RWPE1 (cell line): ENCODE measurements around the gene ABCA5.

Source experiments
- CTCF ChIA-PET: fragments of 350-600 bp; sonication (Branson Sonifier 250); formaldehyde crosslinking; extraction: SDS; loops from one replicate; lab custom pipeline; 2021; lab: Yijun Ruan, JAX
- POLR2A ChIA-PET: fragments of 400-600 bp; formaldehyde crosslinking; extraction: SDS; loops from one replicate; lab custom pipeline; 2020; ENCODE audit warnings: antibody characterized with exemption; ENCODE audit not compliant: low non-redundant PET; lab: Yijun Ruan, JAX
- DNase-seq: peaks from one replicate; pipeline ENCODE4 v3.0.0; 2012; ENCODE audit warnings: low spot score
- H3K27ac ChIP-seq: fragments of 450-650 bp; 2 replicates; pipeline ENCODE4 v1.5.1; 2017
- TF ChIP-seq, protein P1 (sequence below): fragments of 450-650 bp; conservative IDR thresholded peaks from 2 replicates; pipeline ENCODE4 v1.5.1; 2017; ENCODE audit warnings: low read depth, mild to moderate bottlenecking

The ABCA5 gene

DNA sequence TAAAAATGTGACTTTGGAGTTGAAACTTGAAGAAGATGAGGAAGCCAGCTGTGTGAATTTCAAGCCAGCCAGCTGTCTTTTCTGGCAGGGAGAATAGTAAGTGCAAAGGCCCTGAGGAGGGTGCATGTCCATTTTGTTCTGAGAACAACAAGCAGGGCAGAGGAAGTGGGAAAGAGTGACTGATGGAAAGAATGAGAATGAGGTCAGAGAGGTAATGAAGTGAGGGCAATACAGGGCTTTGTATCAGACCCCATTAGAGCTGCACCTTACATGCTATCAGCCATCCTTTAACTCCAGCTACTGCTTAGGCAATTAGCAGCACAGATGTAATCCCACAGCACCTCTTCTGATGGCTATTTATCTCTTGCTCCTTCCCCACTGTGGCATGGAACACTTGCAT lies 34.2 kb upstream of the ABCA5 start:
- CTCF ChIA-PET: interaction anchor here (0.6 to 0.7 kb wide), 4 partner anchors 9 to 736 kb away, joined by 3 to 7 read pairs (median 3); no protein-coding TSS in a partner anchor
- POLR2A ChIA-PET: no interaction called here
- DNase-seq: no peak
- TF ChIP-seq, protein P1, sequence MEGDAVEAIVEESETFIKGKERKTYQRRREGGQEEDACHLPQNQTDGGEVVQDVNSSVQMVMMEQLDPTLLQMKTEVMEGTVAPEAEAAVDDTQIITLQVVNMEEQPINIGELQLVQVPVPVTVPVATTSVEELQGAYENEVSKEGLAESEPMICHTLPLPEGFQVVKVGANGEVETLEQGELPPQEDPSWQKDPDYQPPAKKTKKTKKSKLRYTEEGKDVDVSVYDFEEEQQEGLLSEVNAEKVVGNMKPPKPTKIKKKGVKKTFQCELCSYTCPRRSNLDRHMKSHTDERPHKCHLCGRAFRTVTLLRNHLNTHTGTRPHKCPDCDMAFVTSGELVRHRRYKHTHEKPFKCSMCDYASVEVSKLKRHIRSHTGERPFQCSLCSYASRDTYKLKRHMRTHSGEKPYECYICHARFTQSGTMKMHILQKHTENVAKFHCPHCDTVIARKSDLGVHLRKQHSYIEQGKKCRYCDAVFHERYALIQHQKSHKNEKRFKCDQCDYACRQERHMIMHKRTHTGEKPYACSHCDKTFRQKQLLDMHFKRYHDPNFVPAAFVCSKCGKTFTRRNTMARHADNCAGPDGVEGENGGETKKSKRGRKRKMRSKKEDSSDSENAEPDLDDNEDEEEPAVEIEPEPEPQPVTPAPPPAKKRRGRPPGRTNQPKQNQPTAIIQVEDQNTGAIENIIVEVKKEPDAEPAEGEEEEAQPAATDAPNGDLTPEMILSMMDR: no peak
- H3K27ac ChIP-seq: no peak overlapping the region

DNA sequence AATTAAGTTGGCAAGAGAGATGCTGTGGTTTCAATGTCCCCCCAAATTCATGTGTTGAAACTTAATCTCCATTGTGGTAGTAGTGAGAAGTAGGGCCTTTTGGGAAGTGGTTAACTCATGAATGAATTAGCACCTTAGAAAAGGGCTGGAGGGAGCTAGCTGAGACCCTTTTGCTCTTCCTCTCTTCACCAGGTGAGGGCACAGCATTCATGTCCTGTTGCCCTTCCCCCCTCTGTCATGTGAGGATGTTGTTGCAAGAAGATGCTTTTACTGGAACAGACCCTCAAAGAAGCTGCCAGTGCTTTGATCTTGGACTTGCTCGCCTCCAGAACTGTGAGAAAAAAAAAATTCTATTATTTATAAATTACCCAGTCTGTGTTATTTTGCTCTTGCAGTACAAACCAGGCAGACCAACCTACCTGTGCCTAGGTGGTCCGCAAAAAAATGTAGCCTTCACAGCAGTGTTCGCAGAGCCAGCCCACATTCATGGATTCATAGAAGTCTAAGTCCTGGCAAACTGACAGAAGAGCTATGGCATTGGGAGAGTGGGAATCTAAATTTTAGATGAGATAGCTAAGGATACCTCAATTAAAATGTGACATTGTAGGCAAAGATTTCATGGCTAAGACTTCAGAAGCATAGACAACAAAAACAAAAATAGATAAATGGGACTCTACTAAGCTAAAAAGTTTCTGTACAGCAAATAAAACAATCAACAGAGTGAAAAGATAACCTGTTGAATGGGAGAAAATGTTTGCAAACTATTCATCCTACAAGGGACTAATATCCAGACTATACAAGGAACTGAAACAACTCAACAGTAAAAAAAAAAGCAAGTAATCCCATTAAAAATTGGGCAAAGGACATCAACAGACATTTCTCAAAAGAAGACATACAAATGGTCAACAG lies 32.0 kb upstream of the ABCA5 start:
- no peak overlapping the region for H3K27ac ChIP-seq
- no peak for DNase-seq
- POLR2A ChIA-PET: no interaction called here
- TF ChIP-seq, protein P1: no peak
- CTCF ChIA-PET: no interaction called here

DNA sequence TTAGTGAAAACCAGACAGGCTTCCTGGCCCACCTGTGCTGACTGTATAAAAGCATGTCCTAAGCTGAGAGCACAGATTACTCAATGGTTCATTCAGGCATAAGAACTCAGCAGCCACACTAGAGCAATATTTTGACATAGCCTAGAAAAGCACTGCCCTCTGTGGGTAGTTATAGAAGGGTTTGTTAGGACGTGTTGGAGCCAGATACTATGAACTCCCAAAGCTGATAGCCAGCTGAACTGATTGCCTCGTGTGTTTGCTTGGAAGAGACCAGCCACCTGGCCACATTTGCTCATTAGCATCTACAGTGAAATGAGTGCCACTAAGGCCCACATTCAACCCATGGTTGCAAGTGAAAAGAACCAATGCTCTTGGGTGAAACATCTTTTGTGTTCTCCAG lies 30.8 kb upstream of the ABCA5 start:
- ChIA-PET POLR2A (no interaction called here), CTCF (interaction anchor here (0.7 kb wide), 1 partner anchor 9 kb away, joined by 3 read pairs; no protein-coding TSS in a partner anchor)
- TF ChIP-seq, protein P1: no peak
- no peak overlapping the region for H3K27ac ChIP-seq
- no peak for DNase-seq

DNA sequence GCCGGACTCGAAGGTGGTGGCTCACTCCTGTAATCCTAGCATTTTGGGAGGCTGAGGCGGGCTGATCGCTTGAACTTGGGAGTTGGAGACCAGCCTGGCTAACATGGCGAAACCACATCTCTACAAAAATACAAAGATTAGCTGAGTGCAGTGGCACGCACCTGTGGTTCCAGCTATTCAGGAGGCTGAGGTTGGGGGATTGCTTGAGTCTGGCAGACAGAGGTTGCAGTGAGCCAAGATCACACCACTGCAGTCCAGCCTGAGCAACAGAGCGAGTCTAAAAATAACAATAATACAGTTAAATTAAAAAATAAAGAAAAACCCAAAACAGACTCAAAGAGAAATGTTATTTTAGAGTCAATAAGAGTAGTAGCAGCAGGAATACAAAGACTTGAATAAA lies 29.7 kb upstream of the ABCA5 start:
- DNase-seq: no peak
- no peak overlapping the region for H3K27ac ChIP-seq
- TF ChIP-seq, protein P1: no peak
- ChIA-PET CTCF (no interaction called here), POLR2A (no interaction called here)

DNA sequence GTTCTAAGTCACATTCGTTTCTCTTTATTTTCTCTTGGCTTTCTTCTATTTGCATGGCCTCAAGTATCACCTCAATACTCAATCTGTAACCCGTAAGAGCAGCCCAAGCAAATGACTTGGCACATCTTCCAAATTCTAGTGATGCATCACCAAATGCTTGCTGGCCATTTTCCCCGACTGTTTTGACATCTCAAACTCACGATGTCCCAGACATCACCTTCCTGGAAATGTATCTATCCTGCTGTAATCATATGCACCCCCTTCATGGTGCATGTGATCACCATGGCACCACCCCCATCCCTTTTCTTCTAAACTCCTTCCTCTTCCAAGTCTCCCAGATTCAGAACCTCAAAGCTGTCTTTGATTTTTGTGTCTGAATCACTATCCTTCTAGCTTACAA lies 24.0 kb upstream of the ABCA5 start:
- POLR2A ChIA-PET: no interaction called here
- TF ChIP-seq, protein P1: no peak
- CTCF ChIA-PET: interaction anchor here (0.6 kb wide), 1 partner anchor 239 kb away, joined by 5 read pairs; no protein-coding TSS in a partner anchor
- no peak for DNase-seq
- H3K27ac ChIP-seq: no peak overlapping the region

DNA sequence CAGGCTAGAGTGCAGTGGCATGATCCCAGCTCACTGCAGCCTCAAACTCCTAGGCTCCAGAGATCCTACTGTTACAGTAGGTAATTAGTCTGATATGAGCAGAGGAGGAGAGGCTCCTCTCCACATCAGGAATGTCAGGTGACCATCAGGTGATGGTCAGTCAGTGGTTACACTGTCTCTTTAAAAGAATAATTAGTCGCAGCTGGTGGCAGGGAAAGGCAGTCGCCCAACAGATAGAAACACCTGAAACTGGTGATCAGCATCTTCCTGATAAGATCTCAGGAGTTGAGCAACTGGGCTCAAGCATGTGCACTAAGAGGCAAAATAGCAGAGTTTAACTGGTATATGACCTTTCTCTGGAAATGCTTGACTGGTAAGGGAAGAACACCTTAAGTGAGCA lies 21.5 kb upstream of the ABCA5 start:
- POLR2A ChIA-PET: no interaction called here
- TF ChIP-seq, protein P1: no peak
- no peak overlapping the region for H3K27ac ChIP-seq
- CTCF ChIA-PET: no interaction called here
- DNase-seq: no peak
